NCI-H146 (cell line): ENCODE data around the gene TMEM100.

Source experiments
- DNase-seq: peaks from one replicate; lab custom pipeline; 2025; lab: John Stamatoyannopoulos, UW

Gene TMEM100, protein sequence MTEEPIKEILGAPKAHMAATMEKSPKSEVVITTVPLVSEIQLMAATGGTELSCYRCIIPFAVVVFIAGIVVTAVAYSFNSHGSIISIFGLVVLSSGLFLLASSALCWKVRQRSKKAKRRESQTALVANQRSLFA

DNA sequence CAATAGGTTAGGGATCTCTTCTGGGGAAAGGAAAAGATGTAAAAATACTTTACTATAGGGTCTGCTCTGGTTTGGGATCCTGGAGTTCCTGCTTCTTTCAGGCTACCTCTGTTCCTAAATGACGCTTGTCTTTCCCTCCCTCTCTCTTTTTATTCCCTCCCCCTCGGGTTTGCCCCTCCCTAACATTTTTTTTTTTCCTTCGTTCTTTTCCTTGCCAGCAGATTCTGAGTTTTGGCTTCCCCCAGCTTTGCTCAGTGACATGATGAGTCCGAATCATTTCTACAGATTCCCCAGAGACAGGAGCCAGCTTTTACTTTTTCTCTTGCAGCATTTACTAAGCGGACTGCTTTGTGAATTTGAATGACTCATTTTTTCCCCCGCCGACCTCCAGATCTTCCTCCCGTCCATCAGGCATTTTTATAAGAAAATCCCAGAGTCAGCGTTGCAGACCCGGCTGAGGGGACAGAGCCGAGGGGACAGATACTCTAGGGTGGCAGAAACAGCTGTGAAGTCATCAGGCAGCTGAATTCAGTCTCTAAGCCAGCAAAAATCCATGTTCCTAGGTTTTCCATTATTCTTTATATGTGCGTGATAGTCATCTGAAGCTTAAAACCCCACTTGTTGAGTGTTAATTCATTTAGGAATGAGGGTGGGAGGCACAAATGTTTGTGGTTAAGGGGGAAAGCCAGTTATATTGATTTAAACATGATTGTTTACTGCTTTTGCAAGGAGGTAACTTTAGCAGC, at the start of gene TMEM100:
Gene TMEM100, minus strand, starts transcription at position 123 of the 746 bp plus-strand sequence. CDS start 1,794 bp downstream, outside the sequence.
- no peak for DNase-seq

DNA sequence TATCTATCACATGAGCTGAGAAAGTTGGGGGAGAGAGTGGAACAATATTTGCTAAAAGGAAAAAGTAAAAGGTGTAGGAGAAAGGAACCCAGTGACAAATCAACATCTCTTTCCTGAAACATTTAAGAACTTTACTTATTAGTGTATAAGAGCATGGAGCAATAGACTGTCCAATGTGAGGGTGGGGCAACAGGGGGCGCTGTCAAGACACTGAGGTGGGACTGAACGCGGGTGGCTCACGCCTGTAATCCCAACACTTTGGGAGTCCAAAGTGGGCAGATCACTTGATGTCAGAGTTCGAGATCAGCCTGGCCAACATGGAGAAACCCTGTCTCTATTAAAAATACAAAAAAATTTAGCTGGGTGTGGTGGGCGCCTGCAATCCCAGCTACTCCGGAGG, 49.4 kb upstream of the TMEM100 start:
- no peak for DNase-seq

DNA sequence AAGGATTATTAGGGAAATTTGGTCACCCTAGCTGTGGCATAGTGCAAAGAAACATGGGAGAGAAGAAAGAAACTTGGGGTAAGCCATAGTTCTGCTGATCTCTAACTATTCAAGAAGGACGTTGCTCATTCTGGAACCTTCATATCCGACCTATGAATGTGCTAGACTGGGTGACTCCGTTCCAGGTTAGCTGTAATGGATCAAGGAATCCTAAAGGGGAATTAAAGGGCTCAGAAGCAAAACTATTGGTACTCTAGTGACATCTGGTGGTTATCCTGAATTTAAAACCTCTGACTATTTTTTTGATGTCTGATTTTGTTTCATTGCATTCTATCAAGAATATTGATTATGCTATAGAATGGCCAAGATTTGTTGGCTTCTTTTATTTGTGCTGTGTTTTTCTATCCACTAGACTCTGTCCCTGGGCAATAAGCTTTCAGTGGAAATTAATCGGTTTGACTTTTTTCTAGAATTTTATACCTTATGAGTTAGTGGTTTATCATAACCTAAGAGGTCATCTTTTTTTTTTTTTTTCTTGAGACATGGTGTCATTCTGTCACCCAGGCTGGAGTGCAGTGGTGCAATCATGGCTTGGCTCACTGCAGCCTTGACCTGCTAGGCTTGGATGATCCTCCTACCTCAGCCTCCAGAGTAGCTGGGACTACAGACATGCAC, 47.7 kb upstream of the TMEM100 start:
- DNase-seq, result no peak

DNA sequence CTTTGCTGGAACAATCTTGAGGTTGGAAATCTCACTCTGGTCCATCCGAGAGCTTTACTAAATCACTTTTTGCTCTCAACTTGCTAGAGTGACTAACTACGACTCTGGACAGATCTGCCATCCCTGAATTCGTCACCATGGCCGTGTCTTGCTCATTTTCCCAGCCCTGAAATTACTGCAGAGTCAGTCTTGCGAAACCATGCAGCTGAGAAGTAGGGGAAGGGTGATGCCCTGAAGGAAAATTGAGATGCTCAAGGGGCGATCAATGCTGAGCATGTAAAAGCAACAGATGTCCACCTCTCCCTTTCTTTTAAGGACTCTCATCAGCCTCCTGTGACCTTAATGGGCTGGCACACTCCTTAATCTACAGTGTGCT, 46.9 kb upstream of the TMEM100 start:
- DNase-seq, result no peak

DNA sequence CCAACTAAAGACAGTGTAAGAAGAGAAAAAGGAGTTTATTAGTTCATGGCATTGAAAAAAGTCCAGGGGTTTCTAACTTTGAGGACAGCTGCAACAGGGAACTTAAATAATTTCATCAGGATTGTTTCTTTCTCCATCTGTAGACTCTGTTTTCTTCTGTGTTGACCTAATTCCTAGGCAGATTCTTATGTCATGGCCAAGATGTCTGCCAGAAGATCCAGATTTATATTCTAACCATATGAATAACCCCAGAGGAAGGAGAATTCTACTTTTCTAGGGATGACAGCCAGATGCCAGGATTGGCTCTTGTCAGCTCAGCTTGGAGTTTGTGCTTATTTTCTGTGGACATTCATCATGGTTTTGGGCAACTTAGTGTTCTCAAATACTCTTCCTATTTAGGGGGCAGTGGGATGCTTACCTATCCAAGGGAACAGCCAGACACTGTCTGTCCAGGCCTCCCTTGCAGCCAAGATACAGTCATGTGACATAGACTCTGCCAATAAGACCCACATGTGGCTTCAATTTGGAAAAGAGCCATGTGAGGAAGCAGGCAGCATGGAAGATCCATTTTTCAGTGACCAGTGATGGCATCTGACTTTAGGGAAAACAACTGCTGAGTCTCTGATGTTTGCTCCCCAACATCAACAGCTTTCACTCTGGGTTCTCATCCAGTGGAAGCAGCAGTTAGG, 46.4 kb upstream of the TMEM100 start:
- no peak for DNase-seq

DNA sequence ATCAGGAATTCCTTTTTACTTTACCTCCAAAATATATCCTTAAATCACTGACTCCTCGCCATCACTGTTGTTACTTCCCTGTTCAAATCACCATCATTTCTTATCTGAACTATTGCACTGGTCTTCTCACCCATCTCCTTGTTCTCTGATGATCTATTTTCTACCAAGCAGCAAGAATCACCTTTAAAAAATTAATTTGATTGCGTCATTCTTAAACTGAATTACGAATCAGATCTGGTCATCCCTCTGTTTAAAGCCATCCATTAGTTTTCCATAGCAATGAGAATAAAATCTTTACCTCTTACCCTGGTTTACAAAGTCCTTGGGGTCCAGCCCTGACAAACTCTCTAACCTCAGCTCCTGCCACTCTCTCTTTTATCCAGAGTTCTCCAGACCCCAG, 42.8 kb upstream of the TMEM100 start:
- DNase-seq, result no peak

DNA sequence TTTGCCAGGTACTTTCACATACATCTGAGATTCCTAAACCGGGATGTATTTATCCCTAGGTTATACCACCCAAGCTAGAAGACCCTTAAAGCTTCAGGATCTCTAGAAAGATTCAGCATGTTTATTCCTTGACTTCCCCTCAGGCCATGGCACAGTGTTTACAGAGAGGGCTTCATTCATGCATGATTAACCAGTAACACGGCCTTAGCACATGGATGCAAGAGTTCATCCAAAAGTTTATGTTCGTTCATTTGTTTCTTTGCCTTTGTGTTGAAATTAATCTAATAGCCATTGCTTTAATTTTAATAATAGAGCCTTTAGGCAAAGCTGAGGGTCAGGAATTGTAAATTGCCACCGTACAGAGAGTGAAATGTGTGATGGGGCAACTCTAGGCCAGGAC, 41.9 kb upstream of the TMEM100 start:
- no peak for DNase-seq

DNA sequence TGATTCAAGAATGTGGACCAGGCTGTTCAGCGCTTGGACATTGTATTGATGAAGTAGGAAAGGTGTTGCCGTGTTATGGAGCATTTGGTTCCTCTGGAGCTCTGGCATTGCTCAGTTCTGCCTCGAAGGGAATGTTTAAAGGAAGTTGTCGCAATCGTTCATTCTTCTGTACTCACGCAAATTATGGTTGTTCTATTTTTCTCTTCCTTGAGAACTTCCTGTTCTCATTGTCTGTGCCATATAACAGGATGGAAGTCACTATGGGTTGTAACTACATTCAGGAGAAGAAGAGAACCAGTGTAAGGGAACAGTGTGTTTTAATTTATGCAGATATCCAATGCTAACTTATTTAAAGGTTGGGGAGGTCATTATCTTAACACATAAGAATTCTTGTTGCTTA, 41.2 kb upstream of the TMEM100 start:
- DNase-seq, result no peak

DNA sequence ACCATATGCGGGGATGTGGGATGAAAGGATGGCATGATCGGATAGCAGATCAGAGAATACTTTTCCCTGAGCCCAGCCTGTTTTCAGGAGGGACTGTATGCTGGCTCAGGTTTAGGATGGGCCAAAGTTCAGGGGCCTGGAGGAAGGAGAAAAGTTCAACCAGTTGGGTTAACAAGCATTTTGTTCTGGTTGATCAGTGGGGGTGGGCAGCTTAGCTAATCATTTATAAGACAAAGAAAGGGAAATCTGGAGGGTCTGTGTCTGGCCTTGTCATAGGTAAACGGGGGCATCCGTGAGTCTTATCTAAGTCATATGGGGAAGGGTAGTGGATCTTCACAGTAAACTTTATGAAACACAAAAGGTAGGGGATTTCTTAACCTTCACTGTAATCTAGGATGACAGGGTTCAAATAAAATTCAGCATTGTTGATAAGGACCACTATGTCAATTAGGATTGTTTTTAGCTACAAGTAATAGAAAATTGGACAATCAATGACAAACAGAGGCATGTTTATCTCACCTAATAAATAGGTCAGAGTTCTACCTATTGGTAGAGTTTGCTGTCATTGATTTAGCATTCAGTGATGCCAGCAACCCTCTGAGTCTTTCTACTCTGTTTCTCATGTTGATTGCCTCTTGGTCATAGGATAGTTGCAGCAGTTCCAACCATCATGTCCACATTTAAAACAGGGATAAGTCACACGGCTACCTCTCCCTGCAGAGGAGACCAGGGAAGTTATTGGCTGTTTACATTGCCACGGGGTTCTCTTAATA, 39.6 kb upstream of the TMEM100 start:
- DNase-seq, result no peak

DNA sequence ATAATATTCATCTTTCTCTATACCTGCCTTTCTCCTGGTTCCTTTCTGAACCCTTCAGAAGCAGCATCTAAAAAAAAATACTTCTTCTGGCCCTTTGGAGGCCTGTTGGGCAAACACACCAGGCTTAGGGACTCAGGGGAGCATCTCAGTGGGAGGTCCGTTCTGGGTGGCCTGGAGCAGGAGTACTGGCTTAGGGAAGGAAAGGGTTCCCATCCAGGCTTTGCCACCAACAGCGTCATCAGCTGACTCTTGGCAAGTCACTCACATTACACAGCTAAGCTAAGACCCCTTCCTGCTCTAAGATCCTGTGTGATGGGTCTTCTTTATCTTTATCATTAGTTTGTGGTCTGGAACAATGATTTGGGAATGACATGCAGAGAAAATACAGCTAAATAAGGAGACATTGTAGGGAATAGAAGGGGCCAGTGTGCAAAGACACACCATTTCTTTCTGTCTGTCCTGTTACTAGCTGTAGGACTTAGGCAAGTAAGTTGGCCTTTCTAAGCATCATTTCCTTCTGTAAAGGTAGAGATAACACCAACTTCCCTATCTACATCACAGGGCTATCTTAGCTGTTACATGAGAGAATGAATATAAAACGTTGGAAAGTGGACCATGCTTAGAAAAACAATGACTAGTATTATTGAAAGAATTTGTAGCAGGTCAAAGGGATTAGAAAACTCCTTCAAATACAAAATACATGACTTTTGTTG, 38.1 kb upstream of the TMEM100 start:
- no peak for DNase-seq

DNA sequence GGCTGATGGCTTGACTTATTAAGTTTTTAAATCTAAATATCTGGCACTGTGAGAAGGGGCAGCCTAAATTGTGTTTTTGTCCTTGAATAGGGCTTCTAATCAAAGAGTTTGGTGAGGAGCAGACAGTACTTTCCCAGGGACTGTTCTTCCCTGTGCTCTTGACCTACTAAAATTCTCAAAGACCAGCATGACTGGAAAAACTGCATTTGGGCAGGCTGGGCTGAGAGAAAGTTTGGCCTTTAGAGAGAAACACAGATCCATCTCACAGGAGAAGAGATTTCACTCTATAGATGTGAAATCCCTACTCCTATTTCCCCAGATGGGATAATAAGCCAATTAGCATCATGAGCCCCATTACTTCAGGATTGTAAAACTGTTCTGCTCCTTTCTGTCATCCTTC, 35.5 kb upstream of the TMEM100 start:
- no peak for DNase-seq

DNA sequence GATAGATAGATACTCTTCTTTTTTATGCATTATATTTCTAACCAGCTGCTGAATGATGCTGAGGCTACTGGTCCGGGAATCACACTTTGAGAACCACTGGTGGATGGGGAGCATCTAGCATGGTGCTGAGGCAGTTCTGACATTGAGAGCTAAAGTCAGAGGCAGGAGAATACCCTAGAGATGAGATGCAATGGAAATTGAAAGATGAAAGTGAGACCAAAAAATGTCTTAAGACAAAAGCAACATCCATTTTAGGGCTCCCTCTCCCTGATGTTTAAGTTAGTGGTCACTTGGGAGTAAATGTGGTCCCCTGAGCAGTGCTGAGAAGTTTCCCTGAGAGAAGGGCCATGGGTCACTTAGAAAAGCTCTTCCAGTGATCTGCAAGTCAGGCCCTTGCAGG, 35.0 kb upstream of the TMEM100 start:
- DNase-seq, result no peak

DNA sequence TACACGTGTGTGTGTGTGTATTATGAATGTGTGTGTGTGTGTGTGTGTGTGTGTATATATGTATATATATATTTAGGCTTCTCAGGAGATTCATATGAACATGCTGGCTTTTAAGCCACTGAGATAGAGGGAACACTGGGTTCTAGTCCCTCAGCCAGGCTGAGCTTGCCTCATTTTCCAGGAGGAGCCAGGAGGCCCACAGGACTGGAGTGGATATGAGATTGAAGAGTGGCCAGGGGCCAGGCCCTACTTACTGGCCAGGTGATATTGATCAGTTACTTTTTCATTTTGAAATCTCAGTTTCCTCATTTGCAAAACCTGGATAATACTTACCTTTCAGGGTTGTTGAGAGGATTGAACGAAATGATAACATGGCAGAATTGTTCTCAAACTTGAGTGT, 34.0 kb upstream of the TMEM100 start:
- DNase-seq, result no peak

DNA sequence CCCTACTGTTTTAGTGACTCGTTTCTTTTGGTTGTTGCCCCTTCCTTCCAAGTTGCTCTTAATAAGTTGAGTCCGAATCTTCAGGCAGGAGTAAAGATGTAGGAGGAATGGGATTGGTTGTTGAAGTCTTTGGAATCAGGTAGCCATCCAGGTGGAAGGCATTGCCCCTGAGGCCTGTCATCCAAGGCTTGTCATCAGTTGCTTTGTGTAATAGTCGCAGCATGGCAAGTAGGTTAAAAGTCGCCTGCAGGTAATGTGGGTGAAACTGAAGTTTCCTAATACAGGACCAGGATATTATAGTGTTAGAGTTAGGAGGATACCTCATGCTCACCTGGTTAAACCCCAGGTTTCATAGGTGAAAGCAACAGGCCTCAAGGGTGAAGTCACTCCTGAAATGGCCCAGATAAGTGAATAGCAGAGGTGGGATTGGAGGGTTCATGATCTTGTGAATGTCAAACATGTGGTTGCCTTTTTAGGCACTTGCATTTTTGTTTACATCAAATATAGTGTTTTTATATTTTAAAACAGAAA, 29.1 kb upstream of the TMEM100 start:
- no peak for DNase-seq

DNA sequence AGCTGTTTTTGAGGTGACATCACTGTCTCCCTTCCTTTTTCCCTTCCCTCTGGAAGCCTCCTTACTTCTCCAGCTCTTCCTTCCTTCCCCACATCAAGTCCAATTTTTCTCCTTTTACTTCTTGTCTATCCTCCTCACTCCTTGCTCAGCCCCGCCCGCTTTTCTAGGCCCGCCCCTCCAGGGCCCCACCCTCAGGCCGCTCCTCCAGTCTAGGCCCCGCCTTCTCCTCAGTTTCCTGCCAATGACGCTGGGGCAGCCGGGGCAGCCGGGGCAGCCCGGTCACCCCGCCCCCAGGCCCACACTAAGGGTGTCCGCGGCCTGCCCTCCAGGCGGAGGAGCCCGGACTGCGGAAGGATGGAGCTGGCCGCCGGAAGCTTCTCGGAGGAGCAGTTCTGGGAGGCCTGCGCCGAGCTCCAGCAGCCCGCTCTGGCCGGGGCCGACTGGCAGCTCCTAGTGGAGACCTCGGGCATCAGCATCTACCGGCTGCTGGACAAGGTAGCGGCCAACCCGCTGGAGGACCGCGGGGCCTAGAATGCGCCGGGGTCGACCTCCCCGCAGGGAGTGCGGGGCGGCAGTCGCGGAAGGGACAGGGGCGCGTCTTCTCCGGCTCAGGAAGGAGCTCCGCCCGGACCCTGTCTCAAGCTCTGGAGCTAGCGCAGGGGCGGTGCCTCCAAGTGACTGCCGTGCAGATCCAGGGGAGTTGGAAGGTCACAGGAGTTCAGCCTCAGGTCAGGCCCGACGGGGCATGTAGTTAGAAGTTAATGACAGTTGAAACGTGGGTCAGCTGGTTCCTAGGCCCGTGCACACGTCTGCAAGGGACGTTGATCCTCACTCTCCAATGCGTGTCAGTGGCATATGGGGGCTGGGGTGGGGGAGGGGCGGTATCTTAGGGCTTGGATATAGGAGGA, 28.3 kb upstream of the TMEM100 start, which contains the start of gene PCTP:
Gene PCTP, plus strand, starts transcription at position 302 of the 908 bp plus-strand sequence. Its CDS starts 53 bp downstream, at position 355.
- DNase-seq, result no peak

DNA sequence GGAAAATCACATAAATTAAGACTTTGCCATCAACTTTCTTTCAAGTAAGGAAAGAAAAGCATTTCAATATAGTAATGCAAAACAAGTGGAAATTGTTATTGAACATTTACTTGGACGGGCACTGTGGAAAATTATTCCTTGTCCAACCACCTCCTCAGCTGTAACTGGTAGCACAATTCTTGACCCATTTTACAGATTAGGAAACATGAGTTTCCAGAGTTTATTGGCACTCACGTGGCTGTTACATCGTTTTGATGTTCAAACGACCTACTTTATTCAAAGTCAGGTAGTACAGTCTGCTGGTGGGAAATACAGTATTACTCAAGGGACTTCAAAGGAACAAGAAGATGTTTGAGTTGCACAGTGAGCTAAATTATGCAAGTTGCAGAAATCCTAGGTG, 27.3 kb upstream of the TMEM100 start:
- no peak for DNase-seq

DNA sequence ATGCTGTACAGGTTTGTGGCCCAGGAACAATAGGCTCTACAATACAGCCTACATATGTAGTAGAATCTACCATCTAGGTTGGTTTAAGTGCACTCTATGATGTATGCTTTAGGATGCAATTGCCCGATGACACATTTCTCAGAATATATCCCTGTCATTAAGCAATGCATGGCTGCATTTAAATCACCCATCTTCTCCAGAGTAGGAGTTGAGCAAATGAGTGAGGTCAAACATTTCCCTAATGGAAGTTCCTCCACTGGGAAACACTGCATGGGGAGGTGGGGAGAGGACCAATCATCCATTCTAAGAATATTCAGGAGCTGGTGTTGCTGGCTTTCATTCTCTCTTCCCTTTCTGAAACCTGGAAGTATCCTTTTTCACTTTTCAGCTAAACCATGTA, 26.2 kb upstream of the TMEM100 start:
- DNase-seq, result no peak

DNA sequence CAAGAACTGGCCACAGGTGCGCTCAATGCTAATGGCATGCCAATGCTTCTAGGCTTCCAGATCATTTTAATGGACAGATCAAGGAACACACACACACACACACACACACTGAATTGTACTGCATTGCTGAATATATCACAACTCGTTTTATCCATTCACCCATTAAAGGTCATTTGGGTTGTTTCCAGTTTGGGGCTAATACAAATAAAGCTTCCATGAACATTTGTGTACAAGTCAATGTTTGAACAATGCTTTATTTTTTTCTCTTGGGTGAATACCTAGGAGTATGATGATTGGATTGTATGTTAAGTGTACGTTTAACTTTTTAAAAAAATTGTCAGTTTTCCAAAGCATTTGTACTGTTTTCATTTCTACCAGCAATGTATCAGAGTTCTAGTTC, 24.5 kb upstream of the TMEM100 start:
- no peak for DNase-seq

DNA sequence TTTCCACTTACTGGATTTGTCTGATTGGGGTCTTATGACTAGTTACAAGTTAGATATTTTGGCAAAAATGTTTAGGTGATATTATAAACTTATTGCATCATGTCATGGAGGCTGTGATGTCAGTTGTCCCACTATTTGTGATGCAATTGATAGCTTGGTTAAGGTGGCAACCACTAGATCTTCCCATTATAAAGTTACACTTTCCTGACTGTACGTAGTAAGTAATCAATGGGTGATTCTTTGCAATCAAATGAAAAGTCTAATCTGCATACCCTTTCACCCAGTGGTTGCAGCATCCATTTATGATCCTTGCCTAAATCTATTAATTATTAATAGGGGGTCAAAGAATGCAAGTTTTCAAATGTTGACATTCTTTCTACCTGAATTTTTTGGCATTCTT, 23.8 kb upstream of the TMEM100 start:
- DNase-seq, result no peak

DNA sequence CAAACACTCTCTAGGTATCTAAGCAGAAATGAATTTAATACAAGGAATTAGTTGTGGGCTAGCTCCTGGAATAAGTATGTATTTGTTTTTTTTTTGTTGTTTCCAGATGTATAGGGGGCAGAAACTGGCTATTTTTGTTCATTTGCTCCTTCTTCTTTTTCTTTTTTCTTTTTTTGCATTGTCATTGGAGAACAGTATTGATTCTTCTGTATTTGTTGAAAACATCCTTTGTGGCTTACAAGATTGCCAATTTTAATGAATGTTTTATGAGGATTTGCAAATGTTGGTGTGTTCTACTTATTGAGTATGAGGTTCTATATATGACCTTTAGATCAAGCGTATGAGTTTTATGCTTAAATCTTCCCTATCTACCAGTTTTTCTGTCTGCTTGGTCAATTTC, 22.6 kb upstream of the TMEM100 start:
- DNase-seq, result no peak
